CD14-positive monocyte (primary cell): ENCODE data around the gene SCRN1. TPM values are rescaled to one million over a fixed set of nuclear protein-coding genes. Genes with fewer than 3 reads are reported as not detected.

Experiments used
- DNase-seq, 3 donors: peaks; one replicate each; pipeline ENCODE4 v3.0.0-alpha.2; 2011 to 2022
- H2AFZ ChIP-seq: 2 replicates; pipeline ENCODE4 v1.6.0; 2012; ENCODE audit warnings: mild to moderate bottlenecking, low read depth, low read length, inconsistent platforms; ENCODE audit not compliant: insufficient read depth, poor library complexity, severe bottlenecking
- H3K27ac ChIP-seq, 2 donors: 1 replicate in 1 of 2; 2 replicates in 1 of 2; pipeline ENCODE4 v1.5.1; 2012 to 2013; ENCODE audit warnings: low read length in 2 of 2, control low read depth in 1 of 2, inconsistent platforms in 1 of 2, low read depth in 1 of 2, mild to moderate bottlenecking in 1 of 2
- H3K27me3 ChIP-seq, 2 donors: one replicate each; pipeline versions ENCODE4 v1.6.0 to v1.6.1; 2011 to 2013; ENCODE audit warnings: low read length in 2 of 2; ENCODE audit not compliant: control insufficient read depth in 2 of 2, insufficient read depth in 2 of 2
- H3K36me3 ChIP-seq, 2 donors: replicated peaks in 1 of 2; 1 replicate in 1 of 2; 2 replicates in 1 of 2; pipeline versions ENCODE4 v1.5.1 to v1.6.1; 2012 to 2013; ENCODE audit warnings: low read length in 2 of 2, control low read depth in 1 of 2, inconsistent platforms in 1 of 2, mild to moderate bottlenecking in 1 of 2; ENCODE audit not compliant: insufficient read depth in 2 of 2, control insufficient read depth in 1 of 2
- H3K4me1 ChIP-seq, 2 donors: 1 replicate in 1 of 2; 2 replicates in 1 of 2; pipeline versions ENCODE4 v1.5.1 to v1.6.1; 2012 to 2013; ENCODE audit warnings: low read length in 2 of 2, control low read depth in 1 of 2, inconsistent platforms in 1 of 2, mild to moderate bottlenecking in 1 of 2, moderate library complexity in 1 of 2; ENCODE audit not compliant: insufficient read depth in 2 of 2, control insufficient read depth in 1 of 2
- H3K4me2 ChIP-seq: replicated peaks from 2 replicates; pipeline ENCODE3; 2012; ENCODE audit warnings: low read length, moderate library complexity, mild to moderate bottlenecking; ENCODE audit not compliant: poor library complexity, severe bottlenecking; ENCODE audit errors: extremely low read depth
- H3K4me3 ChIP-seq, 3 experiments: fragments of 200-600 bp in 1 of 3; sonication (generic) in 1 of 3; replicated peaks in 1 of 3; 1 replicate in 2 of 3; 2 replicates in 1 of 3; pipeline ENCODE4 v1.5.1; 2011 to 2013; ENCODE audit warnings: low read length in 3 of 3, mild to moderate bottlenecking in 3 of 3, control low read depth in 2 of 3, low read depth in 2 of 3, inconsistent platforms in 1 of 3, moderate library complexity in 1 of 3
- H3K79me2 ChIP-seq: 2 replicates; pipeline ENCODE4 v1.6.0; 2012; ENCODE audit warnings: mild to moderate bottlenecking, control low read depth, inconsistent platforms, low read length, moderate library complexity; ENCODE audit not compliant: insufficient read depth
- H3K9ac ChIP-seq: 2 replicates; pipeline ENCODE4 v1.6.0; 2017; ENCODE audit warnings: low read length, mild to moderate bottlenecking; ENCODE audit not compliant: insufficient read depth, poor library complexity, severe bottlenecking
- H3K9me3 ChIP-seq, 2 donors: replicated peaks in 1 of 2; 1 replicate in 1 of 2; 2 replicates in 1 of 2; pipeline versions ENCODE4 v1.5.1 to v1.6.1; 2012 to 2013; ENCODE audit warnings: low read length in 2 of 2, control low read depth in 1 of 2; ENCODE audit not compliant: control insufficient read depth in 1 of 2, insufficient read depth in 1 of 2
- H4K20me1 ChIP-seq: 2 replicates; pipeline ENCODE4 v1.6.0; 2012; ENCODE audit warnings: mild to moderate bottlenecking, low read length, control low read depth, moderate library complexity; ENCODE audit not compliant: insufficient read depth
- H3K27ac Mint-ChIP-seq, 7 donors: one replicate each; pipeline ENCODE4 v1.8.0; 2020; ENCODE audit warnings: mild to moderate bottlenecking in 7 of 7, mixed read lengths in 7 of 7, moderate library complexity in 6 of 7, inconsistent platforms in 2 of 7
- H3K27me3 Mint-ChIP-seq, 3 donors: one replicate each; pipeline ENCODE4 v1.8.0; 2021 to 2022; ENCODE audit warnings: low read depth in 3 of 3, mild to moderate bottlenecking in 3 of 3, mixed read lengths in 3 of 3, moderate library complexity in 3 of 3, inconsistent platforms in 1 of 3
- H3K36me3 Mint-ChIP-seq, 2 donors: one replicate each; pipeline ENCODE4 v1.8.0; 2020; ENCODE audit warnings: mixed read lengths in 2 of 2, inconsistent platforms in 1 of 2, mild to moderate bottlenecking in 1 of 2
- H3K4me1 Mint-ChIP-seq: one replicate; pipeline ENCODE4 v1.8.0; 2020; ENCODE audit warnings: mild to moderate bottlenecking, mixed read lengths
- H3K4me3 Mint-ChIP-seq, 2 donors: one replicate each; pipeline ENCODE4 v1.8.0; 2020; ENCODE audit warnings: mild to moderate bottlenecking in 2 of 2, mixed read lengths in 2 of 2, moderate library complexity in 1 of 2
- H3K9me3 Mint-ChIP-seq, 7 donors: one replicate each; pipeline ENCODE4 v1.8.0; 2020 to 2022; ENCODE audit warnings: mixed read lengths in 7 of 7, mild to moderate bottlenecking in 6 of 7, moderate library complexity in 6 of 7, inconsistent platforms in 2 of 7
- CTCF ChIP-seq: fragments of 200-600 bp; IDR thresholded peaks from one replicate; pipeline ENCODE4 v1.8.0; 2022; ENCODE audit warnings: antibody characterized with exemption, mild to moderate bottlenecking
- WGBS: methylation state at CpG from one replicate; pipeline ENCODE4 v1.1.5; 2013; ENCODE audit warnings: missing lambda C conversion rate; ENCODE audit not compliant: insufficient coverage; 5-methylcytosine and 5-hydroxymethylcytosine counted together
- intact Hi-C, 2 donors: fragments of 100-400 bp; cut with micrococcal nuclease; formaldehyde crosslinking; loops; one replicate each; pipeline versions ENCODE4 v1.15.0 to v1.15.1; 2023
- polyA plus RNA-seq, 3 donors: library from polyadenylated mRNA; depleted of rRNA in 1 of 3; unstranded in 2 of 3; stranded (reverse) in 1 of 3; fragments of 300-500 nt in 2 of 3; fragments of >200 nt in 1 of 3; fragmentation: Illumina TruSeq in 2 of 3; gene quantifications; 1 replicate in 2 of 3; 2 replicates in 1 of 3; pipeline ENCODE4 v1.2.3, GENCODE V29; 2012 to 2021

Gene SCRN1
- polyA plus RNA-seq, 3 donors = 8.4 to 12.1 (median 8.6) TPM

DNA sequence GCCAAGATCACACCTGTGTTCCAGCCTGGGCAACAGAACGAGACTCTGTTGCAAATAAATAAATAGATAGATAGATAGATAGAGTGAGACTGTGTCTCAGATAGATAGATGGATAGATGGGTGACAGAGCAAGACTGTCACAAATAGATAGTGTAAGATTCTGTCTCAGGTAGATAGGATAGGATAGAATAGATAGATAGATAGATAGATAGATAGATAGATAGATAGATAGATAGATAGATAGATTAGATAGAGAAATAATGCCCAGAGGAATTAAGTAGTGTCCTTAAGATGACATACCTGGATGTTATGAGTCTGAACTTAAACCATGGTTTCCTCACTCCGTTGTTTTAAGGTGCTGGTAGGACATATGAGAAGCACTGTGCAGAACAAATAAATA is 46.6 kb upstream of the SCRN1 start:
- intact Hi-C loops = no loop called here
- WGBS = 100% methylated on average over 1 of the region's 2 CpGs

DNA sequence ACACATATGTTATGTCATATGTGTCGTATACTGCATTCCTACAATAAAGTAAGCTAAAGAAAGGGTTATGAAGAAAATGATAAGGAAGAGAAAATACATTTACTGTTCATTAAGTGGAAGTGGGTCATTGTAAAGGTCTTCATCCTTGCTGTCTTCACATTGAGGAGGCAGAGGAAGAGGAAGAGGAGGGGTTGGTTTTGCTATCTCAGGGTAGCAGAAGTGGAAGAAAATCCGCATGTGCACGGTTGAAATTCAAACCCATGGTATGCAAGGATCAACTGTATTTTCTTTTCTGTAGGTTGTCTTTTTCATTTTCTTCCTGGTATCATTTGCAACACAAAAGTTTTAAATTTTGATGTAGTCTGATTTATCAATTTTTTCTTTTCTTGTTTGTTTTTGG is 44.9 kb upstream of the SCRN1 start:
- Mint-ChIP-seq H3K4me1 (peaks cover 16% of the 10 kb centered on the region), H3K27me3 (peaks cover 1 to 2% (median 2%) of the 10 kb centered on the region in 3 donors), H3K36me3 (no peaks in the 10 kb centered on the region), H3K4me3 (no peak overlapping the region), H3K27ac (no peak overlapping the region), H3K9me3 (peaks cover 0 to 3% (median 0%) of the 10 kb centered on the region in 7 donors)
- Histone ChIP-seq H3K79me2 (no peaks in the 10 kb centered on the region), H4K20me1 (no peaks in the 10 kb centered on the region), H2AFZ (no peak overlapping the region), H3K4me1 (peaks cover 8 to 10% of the 10 kb centered on the region in 2 donors), H3K36me3 (no peaks in the 10 kb centered on the region), H3K9me3 (no peaks in the 10 kb centered on the region), H3K27ac (no peak overlapping the region), H3K27me3 (no peaks in the 10 kb centered on the region), H3K4me3 (no peak overlapping the region), H3K9ac (no peak overlapping the region), H3K4me2 (no peak overlapping the region)
- intact Hi-C loops = no loop called here
- no peak for DNase-seq
- TF ChIP-seq CTCF = no peak
- WGBS = no CpG with 5 or more reads among the region's 3 CpGs

More for the DNA sequence above, 46.6 kb upstream of the SCRN1 start:
- Histone ChIP-seq H3K9ac (no peak overlapping the region), H3K9me3 (no peaks in the 10 kb centered on the region), H3K27me3 (no peaks in the 10 kb centered on the region), H3K79me2 (no peaks in the 10 kb centered on the region), H3K4me3 (no peak overlapping the region), H2AFZ (no peak overlapping the region), H3K36me3 (no peaks in the 10 kb centered on the region), H3K4me2 (no peak overlapping the region), H4K20me1 (no peaks in the 10 kb centered on the region), H3K27ac (no peak overlapping the region), H3K4me1 (peaks cover 3 to 5% of the 10 kb centered on the region in 2 donors)
- Mint-ChIP-seq H3K36me3 (no peaks in the 10 kb centered on the region), H3K27ac (no peak overlapping the region), H3K27me3 (peaks cover 0 to 1% (median 0%) of the 10 kb centered on the region in 3 donors), H3K4me3 (no peak overlapping the region), H3K9me3 (no peaks in the 10 kb centered on the region), H3K4me1 (peaks cover 16% of the 10 kb centered on the region)
- DNase-seq = no peak
- no peak for TF ChIP-seq CTCF
